A549 (cell line): Measurements from ENCODE around the gene COL16A1. TPM values are rescaled to one million over a fixed set of nuclear protein-coding genes. Genes with fewer than 3 reads are reported as not detected.

Experiments used
- ATAC-seq, 2 experiments: fragments of 200-7000 bp in 1 of 2; fragments of >200 bp in 1 of 2; cut with Nextera tagmentation in 1 of 2; cut with Tn5 transposase in 1 of 2; 3 replicates each; pipeline versions ENCODE4 v1.8.0 to v1.9.1; 2018 to 2020; ENCODE audit warnings: mild to moderate bottlenecking in 1 of 2, moderate library complexity in 1 of 2
- CTCF ChIA-PET: fragments of 300-600 bp; sonication (Branson Sonifier 250); formaldehyde crosslinking; extraction: SDS; loops from one replicate; lab custom pipeline; 2021; ENCODE audit warnings: antibody characterized with exemption, inconsistent platforms; lab: Yijun Ruan, JAX
- POLR2A ChIA-PET: fragments of 350-600 bp; formaldehyde crosslinking; extraction: SDS; loops from one replicate; lab custom pipeline; 2021; ENCODE audit warnings: antibody characterized with exemption, inconsistent platforms; lab: Yijun Ruan, JAX
- DNase-seq, 2 experiments: peaks; one replicate each; pipeline versions ENCODE4 v3.0.0 to v3.0.0-alpha.2; 2011 to 2016; ENCODE audit warnings: low read depth in 1 of 2, low spot score in 1 of 2
- FAIRE-seq: peaks from 2 replicates; lab custom pipeline; 2011; peaks lifted over from hg19 to GRCh38; lab: Jason Lieb, UNC
- H3K27ac ChIP-seq, 2 experiments: fragments of >200 bp; sonication (Bioruptor Twin); formaldehyde crosslinking; 3 replicates each; pipeline ENCODE4 v1.5.1; 2016 to 2017
- H3K4me1 ChIP-seq: fragments of >200 bp; sonication (Bioruptor Twin); formaldehyde crosslinking; 3 replicates; pipeline ENCODE4 v1.6.1; 2016
- H3K4me2 ChIP-seq: fragments of >200 bp; sonication (Bioruptor Twin); formaldehyde crosslinking; 3 replicates; pipeline ENCODE4 v1.6.1; 2016
- H3K4me3 ChIP-seq: fragments of >200 bp; sonication (Bioruptor Twin); formaldehyde crosslinking; 3 replicates; pipeline ENCODE4 v1.5.1; 2016
- H3K9me3 ChIP-seq: fragments of >200 bp; sonication (Bioruptor Twin); formaldehyde crosslinking; 3 replicates; pipeline ENCODE4 v1.6.1; 2016
- CBX2 ChIP-seq: fragments of 200-600 bp; sonication (generic); IDR thresholded peaks from 2 replicates; pipeline ENCODE4 v1.6.1; 2016; ENCODE audit warnings: low read depth, mild to moderate bottlenecking, borderline replicate concordance
- CEBPB ChIP-seq, 2 experiments: fragments of >200 bp in 1 of 2; sonication (Bioruptor Twin) in 1 of 2; formaldehyde crosslinking in 1 of 2; IDR thresholded peaks; 2 replicates each; pipeline ENCODE4 v1.6.1; 2012 to 2016
- CHD4 ChIP-seq: fragments of 200-600 bp; sonication (generic); IDR thresholded peaks from 2 replicates; pipeline ENCODE4 v1.6.1; 2016; ENCODE audit warnings: antibody characterized with exemption, mild to moderate bottlenecking, borderline replicate concordance
- CTCF ChIP-seq: fragments of >200 bp; sonication (Bioruptor Twin); formaldehyde crosslinking; IDR thresholded peaks from 3 replicates; pipeline ENCODE4 v1.5.1; 2016
- EHMT2 ChIP-seq: fragments of 200-600 bp; sonication (generic); IDR thresholded peaks from 2 replicates; pipeline ENCODE4 v1.6.1; 2016; ENCODE audit warnings: antibody characterized with exemption, low read depth, mild to moderate bottlenecking, moderate library complexity
- ELK1 ChIP-seq: fragments of 150-350 bp; IDR thresholded peaks from 2 replicates; pipeline ENCODE4 v1.6.1; 2014; ENCODE audit warnings: low read depth, mild to moderate bottlenecking, low read length
- EP300 ChIP-seq, 2 experiments: fragments of >200 bp; sonication (Bioruptor Twin); formaldehyde crosslinking; IDR thresholded peaks; 2 replicates in 1 of 2; 3 replicates in 1 of 2; pipeline ENCODE4 v1.6.1; 2016 to 2017
- FOSB ChIP-seq: fragments of 250-450 bp; sonication (Bioruptor Pico); IDR thresholded peaks from 2 replicates; pipeline ENCODE4 v1.5.0; 2020; ENCODE audit warnings: mild to moderate bottlenecking, moderate library complexity
- HDAC2 ChIP-seq: fragments of 200-600 bp; sonication (generic); IDR thresholded peaks from 2 replicates; pipeline ENCODE4 v1.6.1; 2016
- HES2 ChIP-seq: fragments of >200 bp; sonication (Bioruptor Twin); formaldehyde crosslinking; IDR thresholded peaks from 2 replicates; pipeline ENCODE4 v1.6.1; 2016
- HOXB5 ChIP-seq: fragments of 250-450 bp; sonication (Bioruptor Pico); IDR thresholded peaks from 2 replicates; pipeline ENCODE4 v1.5.0; 2020; ENCODE audit warnings: mild to moderate bottlenecking, moderate library complexity
- KDM5A ChIP-seq: fragments of 200-600 bp; sonication (generic); IDR thresholded peaks from 2 replicates; pipeline ENCODE4 v1.6.1; 2016; ENCODE audit warnings: antibody characterized with exemption, mild to moderate bottlenecking
- MYC ChIP-seq: IDR thresholded peaks from 2 replicates; pipeline ENCODE4 v1.6.1; 2012; ENCODE audit warnings: mild to moderate bottlenecking, inconsistent platforms, low read length, improper control_type of control experiment, borderline replicate concordance
- NPAS2 ChIP-seq: fragments of 250-450 bp; sonication (Bioruptor Pico); IDR thresholded peaks from 2 replicates; pipeline ENCODE4 v1.8.0; 2022; ENCODE audit warnings: mild to moderate bottlenecking, moderate library complexity, borderline replicate concordance
- POLR2A ChIP-seq: IDR thresholded peaks from 2 replicates; pipeline ENCODE4 v1.6.1; 2012; ENCODE audit warnings: mild to moderate bottlenecking, low read length
- RAD21 ChIP-seq, 2 experiments: fragments of >200 bp in 1 of 2; sonication (Bioruptor Twin) in 1 of 2; formaldehyde crosslinking in 1 of 2; IDR thresholded peaks in 1 of 2; conservative IDR thresholded peaks in 1 of 2; 2 replicates in 1 of 2; 3 replicates in 1 of 2; pipeline ENCODE4 v1.6.1; 2012 to 2018; ENCODE audit warnings: inconsistent platforms in 1 of 2
- RFX5 ChIP-seq: fragments of 450-650 bp; IDR thresholded peaks from 2 replicates; pipeline ENCODE4 v1.7.1; 2014; ENCODE audit warnings: antibody characterized with exemption, mild to moderate bottlenecking, moderate library complexity
- SMC3 ChIP-seq: fragments of >200 bp; sonication (Bioruptor Twin); formaldehyde crosslinking; IDR thresholded peaks from 3 replicates; pipeline ENCODE4 v1.6.1; 2018; ENCODE audit warnings: inconsistent platforms
- TFCP2L1 ChIP-seq: fragments of 250-450 bp; sonication (Bioruptor Pico); IDR thresholded peaks from 2 replicates; pipeline ENCODE4 v1.5.0; 2021; ENCODE audit warnings: mild to moderate bottlenecking
- USF2 ChIP-seq: fragments of 450-650 bp; IDR thresholded peaks from 2 replicates; pipeline ENCODE4 v1.6.1; 2014; ENCODE audit warnings: antibody characterized with exemption
- WGBS: methylation state at CpG from one replicate; pipeline ENCODE4 v1.1.6; 2017; ENCODE audit errors: missing lambda C conversion rate; 5-methylcytosine and 5-hydroxymethylcytosine counted together
- polyA plus RNA-seq, 4 experiments: library from polyadenylated mRNA; depleted of rRNA in 3 of 4; stranded (reverse); fragments of >200 nt; fragmentation: RNase III in 1 of 4; extraction: RNeasy Plus Mini Kit Qiagen cat#74134 plus additional on column Dnase treatment in 1 of 4; gene quantifications; 2 replicates in 3 of 4; 3 replicates in 1 of 4; pipeline ENCODE4 v1.2.3, GENCODE V29; 2011 to 2017

The COL16A1 gene
- polyA plus RNA-seq, 2 of the 4 experiments (the other 2 are of a cell fraction), result 1.4 to 8.1 TPM

GRCh38 chr1:31620631-31621497 lies 83.0 kb downstream of the COL16A1 start (continued):
- TF ChIP-seq HOXB5, result no peak
- TF ChIP-seq NPAS2 (CRISPR knock-in tag), result no peak
- no peak for TF ChIP-seq TFCP2L1 (CRISPR knock-in tag)
- TF ChIP-seq ELK1, result no peak
- TF ChIP-seq KDM5A, result no peak
- no peak for TF ChIP-seq CHD4

GRCh38 chr1:31618916-31619846 lies 84.6 kb downstream of the COL16A1 start:
- 82% methylated on average over 18 of the region's 23 CpGs for WGBS
- Histone ChIP-seq H3K9me3 (no peaks in the 10 kb centered on the region), H3K4me1 (no peaks in the 10 kb centered on the region)
- ChIA-PET POLR2A (interaction anchor here (1.6 kb wide), 1 partner anchor 70 kb away, joined by 4 read pairs; no protein-coding TSS in a partner anchor), CTCF (interaction anchor here (0.7 to 3.5 kb wide), 30 partner anchors 10 to 345 kb away, joined by 3 to 29 read pairs (median 5); partner anchors contain the start of genes PEF1 and TINAGL1)
- ATAC-seq (no peak; a peak in 1 of 6 replicates), DNase-seq (no peak)
- TF ChIP-seq MYC, result no peak
- TF ChIP-seq CBX2, result no peak
- no peak for TF ChIP-seq CEBPB (IDR thresholded peaks at IDR 0.05)
- no peak for TF ChIP-seq EP300 (IDR thresholded peaks at IDR 0.05)
- TF ChIP-seq CTCF, result no peak
- TF ChIP-seq, all 56 proteins: peak for 0
- Histone ChIP-seq H3K27ac (no peak overlapping the region), H3K4me3 (no peak overlapping the region), H3K4me2 (no peak overlapping the region)
- no peak for FAIRE-seq

- ChIA-PET POLR2A (interaction anchor here (1.6 kb wide), 1 partner anchor 69 kb away, joined by 4 read pairs; no protein-coding TSS in a partner anchor), CTCF (interaction anchor here (0.5 to 3.5 kb wide), 38 partner anchors 8 to 423 kb away, joined by 3 to 29 read pairs (median 4); partner anchors contain the start of genes PEF1 and TINAGL1)
- TF ChIP-seq USF2 (no peak), FOSB (CRISPR knock-in tag) (no peak), CEBPB (IDR thresholded peaks at IDR 0.05) (no peak), HES2 (no peak), EHMT2 (no peak), SMC3 (peak; percentile 54), RFX5 (no peak), POLR2A (no peak), MYC (no peak), HDAC2 (no peak), RAD21 (conservative IDR thresholded peaks at IDR 0.05 in 1 of 2, IDR thresholded peaks at IDR 0.05 in 1 of 2) (peak; percentile 41 to 55; a peak in 4 of 5 replicates), CTCF (peak; percentile 70)
- ATAC-seq (peak; percentile 80 to 92), DNase-seq (peak; percentile 27 to 51), FAIRE-seq (no peak)
- H3K9me3 ChIP-seq, result no peaks in the 10 kb centered on the region
- H3K4me1 ChIP-seq, result no peaks in the 10 kb centered on the region
- peak overlapping the region; percentile 100 for H3K4me2 ChIP-seq
- H3K27ac ChIP-seq, result peak overlapping the region; percentile 68 to 91; a peak in 5 of 6 replicates
- 24% methylated on average over 19 of the region's 56 CpGs for WGBS
- H3K4me3 ChIP-seq, result peak overlapping the region; percentile 83
Observed at GRCh38 chr1:31617916-31618746, 85.7 kb downstream of the COL16A1 start.
